Panc1 (cell line): ENCODE data around the gene AS3MT.

Experiments used
- CTCF ChIP-seq: fragments of 450-650 bp; IDR thresholded peaks from 2 replicates; pipeline ENCODE4 v1.5.1; 2017; ENCODE audit warnings: mild to moderate bottlenecking
- SIN3A ChIP-seq: IDR thresholded peaks from 2 replicates; pipeline ENCODE4 v1.6.1; 2012; ENCODE audit warnings: low read depth, mild to moderate bottlenecking, low read length, moderate library complexity, borderline replicate concordance; ENCODE audit not compliant: insufficient read depth

- no peak for TF ChIP-seq SIN3A
- no peak for TF ChIP-seq CTCF
Observed at GRCh38 chr10:102919246-102919959, 50.1 kb downstream of the AS3MT start.
